GM18499 (cell line): ENCODE data around the gene SDHA.
"Not testable (repeated sequence)": the region's sequence is repeated elsewhere in the genome, so short reads cannot be mapped to it uniquely, and the experiment has no call there.

ENCODE experiments used
- ATAC-seq: cut with Tn5 transposase; IDR thresholded peaks from one replicate; pipeline ENCODE4 v1.9.1; 2021; ENCODE audit warnings: moderate number of reproducible peaks; ENCODE audit not compliant: insufficient read depth, unreplicated experiment

The SDHA gene

DNA sequence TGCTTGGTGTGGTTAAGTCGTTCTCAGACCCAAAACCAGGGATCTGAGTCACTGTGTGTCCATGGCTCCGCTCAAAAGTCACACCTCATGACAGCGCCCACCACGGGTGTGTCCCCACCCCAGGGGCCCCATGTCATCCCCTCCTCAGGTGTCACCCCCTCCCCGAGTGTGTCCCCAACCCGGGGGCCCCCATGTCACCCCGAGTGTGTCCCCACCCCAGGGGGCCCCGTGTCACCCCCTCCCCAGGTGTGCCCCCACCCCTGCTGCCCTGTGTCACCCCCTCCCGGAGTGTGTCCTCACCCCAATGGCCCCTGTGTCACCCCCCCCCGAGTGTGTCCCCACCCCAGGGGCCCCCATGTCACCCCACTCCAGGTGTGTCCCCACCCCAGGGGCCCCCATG, 21.8 kb upstream of the SDHA start:
- ATAC-seq = no peak

DNA sequence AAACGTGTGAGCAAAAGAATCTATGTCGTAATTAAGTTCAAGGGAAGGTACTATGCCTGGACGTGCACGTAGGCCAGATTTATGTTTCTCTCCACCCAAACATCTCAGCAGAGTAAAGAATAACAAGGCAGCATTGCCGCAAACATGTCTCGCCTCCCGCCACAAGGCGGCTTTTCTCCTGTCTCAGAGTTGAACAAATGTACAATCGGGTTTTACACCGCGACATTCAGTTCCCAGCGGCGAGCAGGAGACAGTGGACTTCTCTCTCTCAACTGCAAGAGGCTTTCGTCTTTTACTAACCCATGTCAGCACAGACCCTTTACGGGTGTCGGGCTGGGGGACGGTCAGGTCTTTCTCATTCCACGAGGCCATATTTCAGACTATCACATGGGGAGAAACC, 21.1 kb upstream of the SDHA start:
- ATAC-seq = not testable (repeated sequence)

DNA sequence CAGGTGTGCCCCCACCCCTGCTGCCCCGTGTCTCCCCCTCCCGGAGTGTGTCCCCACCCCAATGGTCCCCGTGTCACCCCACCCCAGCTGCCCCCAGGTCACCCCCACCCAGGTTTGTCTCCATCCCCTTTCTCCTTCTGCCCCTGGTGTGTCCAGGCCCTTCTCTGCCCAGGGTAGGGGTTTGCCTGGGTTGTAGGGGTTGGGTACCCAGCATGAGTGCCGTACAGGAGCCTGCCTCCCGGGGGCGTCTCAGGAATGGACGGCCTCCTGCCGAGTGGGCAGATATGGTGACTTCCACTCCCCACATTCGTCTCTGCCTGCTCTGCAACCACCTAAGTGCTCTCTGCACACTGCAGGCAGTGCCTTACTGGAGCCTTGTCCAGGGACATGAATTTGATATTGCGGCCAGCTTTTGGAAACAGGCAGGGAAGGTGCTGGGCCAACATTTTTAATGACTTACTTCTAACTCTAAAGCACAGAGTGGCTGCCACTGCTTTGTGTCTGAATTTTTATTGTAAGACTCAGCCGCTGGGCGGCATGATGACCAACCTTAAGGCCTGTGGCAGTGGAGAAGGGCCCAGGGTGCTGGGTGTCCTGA, 20.1 kb upstream of the SDHA start:
- ATAC-seq = no peak

DNA sequence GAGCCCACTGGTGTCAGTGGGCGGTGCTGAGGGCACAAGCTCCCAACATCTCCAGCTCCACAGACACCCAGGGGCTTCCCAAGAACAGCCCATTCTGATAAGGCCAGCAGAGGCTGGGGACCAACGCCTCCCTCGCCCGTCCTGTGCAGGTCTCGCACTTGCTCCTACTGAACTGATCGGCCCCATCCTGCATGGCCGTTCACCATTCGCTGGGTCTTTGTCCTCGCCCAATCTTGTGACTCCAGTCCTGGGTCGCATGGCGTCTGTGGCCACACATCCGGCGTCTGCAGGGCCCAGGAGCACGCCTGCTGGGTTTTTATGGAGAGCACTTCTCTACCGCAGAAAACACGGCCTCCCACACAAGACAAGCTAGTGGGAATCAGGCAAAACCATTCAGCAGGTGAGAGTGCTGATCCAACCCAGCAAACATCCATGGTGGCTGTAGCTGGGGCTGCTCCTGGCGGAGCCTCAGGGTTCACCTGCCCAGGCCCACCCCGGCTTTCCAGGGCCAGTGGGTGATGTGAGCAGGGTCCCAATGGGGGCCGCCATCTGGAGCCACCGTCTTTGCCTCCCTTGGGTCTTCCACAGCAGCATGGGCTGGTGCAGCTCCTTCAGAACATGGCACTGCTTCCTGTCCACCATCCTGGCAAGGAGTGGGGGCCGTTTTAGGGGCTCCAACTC, 19.5 kb upstream of the SDHA start:
- ATAC-seq = no peak

DNA sequence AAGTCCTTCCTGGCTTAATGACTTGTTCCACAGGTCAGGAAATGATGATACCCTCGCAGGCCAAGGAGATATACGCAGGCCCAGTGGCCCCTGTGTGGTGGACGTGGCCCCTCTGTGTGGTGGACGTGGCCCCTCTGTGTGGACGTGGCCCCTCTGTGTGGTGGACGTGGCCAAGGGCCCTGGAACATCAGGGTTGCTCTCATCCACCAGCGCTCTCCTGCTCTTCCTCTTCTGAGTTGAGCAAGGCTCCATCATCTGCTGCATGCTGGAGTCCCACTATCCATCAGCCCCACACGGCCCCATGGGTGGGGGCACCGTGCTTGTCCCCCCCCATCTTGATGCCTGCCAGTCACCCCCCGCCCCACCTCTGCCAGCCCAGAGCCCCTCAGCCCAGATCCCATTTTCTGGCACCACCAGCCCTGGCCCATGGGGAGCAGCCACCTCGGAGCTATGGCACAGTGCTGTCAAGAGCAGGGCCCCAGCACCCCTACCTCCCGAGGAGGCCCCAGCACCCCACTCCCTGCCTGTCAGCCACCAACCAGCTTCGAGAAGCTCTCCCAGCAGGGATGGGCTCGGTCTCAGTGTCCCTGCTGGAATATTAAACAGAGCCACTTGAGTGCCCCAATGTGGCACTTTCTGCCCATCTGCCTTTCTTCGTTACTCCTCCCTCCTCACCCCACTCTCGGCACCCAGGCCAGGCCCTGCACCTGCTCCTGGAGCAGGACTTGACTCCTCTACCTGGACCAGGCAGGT, 18.7 kb upstream of the SDHA start:
- ATAC-seq = no peak

DNA sequence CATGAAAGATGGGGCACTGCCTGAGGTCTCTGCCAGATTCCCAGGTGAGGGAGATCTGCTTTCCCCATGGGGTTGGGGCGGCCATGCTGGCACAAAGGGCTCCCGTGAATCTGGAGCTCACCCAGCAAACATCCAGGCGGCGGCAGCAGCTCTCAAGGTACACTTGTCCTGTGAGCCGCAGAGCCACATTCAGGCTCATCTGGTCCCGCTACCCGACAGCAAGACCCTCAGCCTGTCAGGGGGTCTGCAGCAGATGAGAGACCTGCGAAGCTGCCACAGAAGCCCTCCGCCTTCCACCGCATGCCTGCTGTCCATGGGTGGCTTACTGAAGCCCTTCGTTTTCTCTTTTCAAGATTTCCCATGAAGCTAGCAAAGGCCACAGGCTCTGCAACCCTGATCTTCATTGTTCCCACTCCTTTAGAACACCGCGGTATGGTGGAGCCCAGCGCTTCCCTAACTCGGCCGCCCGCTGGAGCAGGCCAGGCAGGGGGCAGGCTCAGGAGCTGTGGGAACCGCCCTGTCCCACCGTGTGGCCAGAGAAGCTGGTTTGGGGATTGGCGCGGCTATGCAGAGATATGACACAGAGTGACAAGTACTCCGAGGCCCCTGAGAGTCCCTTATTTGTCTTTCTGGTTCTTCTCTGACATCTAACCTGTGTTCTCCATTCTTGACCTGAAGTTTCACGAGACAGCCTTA, 18.0 kb upstream of the SDHA start:
- no peak for ATAC-seq

- no peak for ATAC-seq
Observed at GRCh38 chr5:200985-201384, 17.1 kb upstream of the SDHA start.

DNA sequence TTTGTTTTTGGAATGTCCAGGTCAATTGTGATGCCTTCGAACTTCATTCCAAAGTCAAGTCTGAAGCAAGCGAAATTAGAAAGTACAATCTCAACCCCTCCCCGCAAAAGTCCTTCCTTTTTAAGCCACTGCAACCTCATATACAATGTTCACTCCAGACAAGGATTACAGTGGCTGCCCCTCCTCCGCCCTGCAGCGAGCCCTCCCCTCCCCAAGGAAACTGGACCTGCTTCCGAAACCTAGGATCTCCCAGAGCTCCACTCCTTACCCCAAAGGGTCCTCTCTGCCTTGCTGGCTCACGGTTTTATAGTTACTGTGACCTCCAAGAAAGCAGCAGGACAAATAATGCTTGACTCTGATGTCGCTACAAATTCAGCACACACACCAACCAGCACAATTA, 16.4 kb upstream of the SDHA start:
- no peak for ATAC-seq

GRCh38 chr5:203246-203930, 14.7 kb upstream of the SDHA start:
- no peak for ATAC-seq

DNA sequence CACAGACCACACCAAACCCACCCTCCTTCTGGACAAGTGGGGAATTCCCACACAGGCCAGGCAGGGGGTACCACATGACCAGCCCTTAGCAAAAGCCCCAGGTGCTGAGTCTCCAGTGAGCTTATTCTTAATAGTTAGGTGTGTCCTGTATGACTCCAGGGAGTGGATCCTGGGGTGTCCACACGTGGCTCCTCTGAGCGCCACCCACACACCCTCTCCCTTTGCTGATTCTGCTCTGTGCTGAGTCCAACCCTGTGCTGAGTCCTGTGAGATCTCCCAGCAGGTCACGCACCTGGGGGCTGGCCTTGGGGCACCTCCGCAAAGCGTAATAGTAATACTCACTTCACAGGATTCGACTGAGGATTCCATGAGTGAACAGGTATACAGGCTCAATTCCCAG, 14.1 kb upstream of the SDHA start:
- no peak for ATAC-seq

GRCh38 chr5:204462-204861, 13.7 kb upstream of the SDHA start:
- ATAC-seq = no peak

GRCh38 chr5:204966-205670, 13.0 kb upstream of the SDHA start:
- no peak for ATAC-seq

GRCh38 chr5:206406-206805, 11.7 kb upstream of the SDHA start:
- ATAC-seq = no peak

- ATAC-seq = no peak
Observed at GRCh38 chr5:206927-207536, 11.1 kb upstream of the SDHA start.

DNA sequence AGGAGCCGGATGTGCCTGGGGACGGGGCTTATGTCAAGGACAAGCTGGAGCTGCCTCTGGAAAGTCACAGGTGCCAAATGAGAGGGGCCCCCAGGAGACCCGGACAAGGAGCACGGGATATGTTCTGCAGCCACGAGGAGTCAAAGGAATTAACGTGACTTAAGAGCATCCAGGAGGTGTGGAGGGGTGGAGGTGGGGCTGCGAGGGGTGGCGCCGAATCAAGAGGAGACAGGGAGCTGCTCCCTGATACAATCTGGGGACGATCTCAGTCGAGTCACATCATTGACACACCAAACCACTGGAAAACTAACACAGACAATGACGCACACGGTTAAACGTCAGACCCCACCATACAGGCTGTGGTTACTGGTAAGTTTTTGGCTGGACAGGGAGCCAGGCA, 10.5 kb upstream of the SDHA start:
- no peak for ATAC-seq

- no peak for ATAC-seq
Observed at GRCh38 chr5:208449-209114, 9.5 kb upstream of the SDHA start.

GRCh38 chr5:213803-214395, 4.2 kb upstream of the SDHA start:
- ATAC-seq = no peak

- ATAC-seq = not testable (repeated sequence)
Observed at GRCh38 chr5:215256-215655, 2.9 kb upstream of the SDHA start.

DNA sequence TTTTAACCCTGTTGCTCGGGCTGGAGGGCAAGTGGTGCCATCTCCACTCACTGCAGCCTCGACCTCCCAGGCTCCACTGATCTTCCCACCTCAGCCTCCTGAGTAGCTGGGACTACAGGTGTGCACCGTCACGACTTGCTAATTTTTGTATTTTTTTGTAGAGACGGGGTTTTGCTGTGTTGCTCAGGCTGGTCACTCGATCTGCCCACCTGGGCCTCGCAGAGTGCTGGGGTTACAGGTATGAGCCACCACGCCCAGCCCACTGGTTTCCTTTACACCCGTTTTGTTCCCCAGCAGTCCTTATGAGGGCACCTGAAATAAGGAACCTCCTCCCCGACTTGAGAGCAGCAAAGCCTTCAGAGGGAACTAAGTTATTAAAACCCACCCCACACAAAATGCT, 2.0 kb upstream of the SDHA start:
- not testable (repeated sequence) for ATAC-seq
